HG02852 (cell line): ENCODE data around the gene ITGB6.

Experiments used
- ATAC-seq: cut with Tn5 transposase; IDR thresholded peaks from one replicate; pipeline ENCODE4 v1.9.1; 2021; ENCODE audit warnings: mild to moderate bottlenecking, moderate library complexity; ENCODE audit not compliant: unreplicated experiment

ITGB6 gene

GRCh38 chr2:160096409-160096808 is 103.7 kb downstream of the ITGB6 start:
- ATAC-seq = no peak

GRCh38 chr2:160092445-160092844 is 107.6 kb downstream of the ITGB6 start:
- no peak for ATAC-seq

- no peak for ATAC-seq
Observed at GRCh38 chr2:160091381-160091780, 108.7 kb downstream of the ITGB6 start.

GRCh38 chr2:160087854-160088745 is 112.0 kb downstream of the ITGB6 start:
- no peak for ATAC-seq

- ATAC-seq = no peak
Observed at GRCh38 chr2:160085662-160086061, 114.4 kb downstream of the ITGB6 start.

GRCh38 chr2:160077912-160078810 is 121.9 kb downstream of the ITGB6 start:
- no peak for ATAC-seq

- no peak for ATAC-seq
Observed at GRCh38 chr2:160076914-160077313, 123.2 kb downstream of the ITGB6 start.

GRCh38 chr2:160076241-160076640 is 123.8 kb downstream of the ITGB6 start:
- no peak for ATAC-seq

- ATAC-seq = no peak
Observed at GRCh38 chr2:160075171-160075570, 124.9 kb downstream of the ITGB6 start.

GRCh38 chr2:160073284-160073888 is 126.7 kb downstream of the ITGB6 start:
- no peak for ATAC-seq

GRCh38 chr2:160068906-160069305 is 131.2 kb downstream of the ITGB6 start:
- no peak for ATAC-seq

GRCh38 chr2:160064916-160065315 is 135.2 kb downstream of the ITGB6 start:
- no peak for ATAC-seq

- no peak for ATAC-seq
Observed at GRCh38 chr2:160063879-160064612, 136.0 kb downstream of the ITGB6 start.

GRCh38 chr2:160063271-160063670 is 136.8 kb downstream of the ITGB6 start:
- ATAC-seq = no peak

GRCh38 chr2:160062292-160063005 is 137.6 kb downstream of the ITGB6 start, which contains the start of gene PLA2R1:
PLA2R1 (minus strand) TSS chr2:160062615; CDS start chr2:160062403, 212 bp downstream.
- ATAC-seq = no peak

GRCh38 chr2:160061944-160062291 is 138.2 kb downstream of the ITGB6 start:
- no peak for ATAC-seq

GRCh38 chr2:160061533-160061932 is 138.5 kb downstream of the ITGB6 start:
- ATAC-seq = no peak

- ATAC-seq = no peak
Observed at GRCh38 chr2:160060297-160060696, 139.8 kb downstream of the ITGB6 start.

GRCh38 chr2:160057356-160057755 is 142.7 kb downstream of the ITGB6 start:
- no peak for ATAC-seq

GRCh38 chr2:160055726-160056108 is 144.4 kb downstream of the ITGB6 start:
- ATAC-seq = no peak
